Smooth muscle cell (in vitro differentiated cells): ENCODE results near the gene MXD4. TPM values are rescaled to one million over a fixed set of nuclear protein-coding genes. Genes with fewer than 3 reads are reported as not detected.

ENCODE experiments used
- DNase-seq: peaks from one replicate; lab custom pipeline; 2025; ENCODE audit not compliant: unreplicated experiment; lab: John Stamatoyannopoulos, UW
- H2AFZ ChIP-seq: fragments of 200-600 bp; sonication (generic); 2 replicates; pipeline ENCODE4 v1.6.0; 2016; ENCODE audit warnings: antibody characterized with exemption, low read depth, mild to moderate bottlenecking
- H3F3A ChIP-seq: fragments of 200-600 bp; sonication (generic); 2 replicates; pipeline ENCODE4 v1.6.0; 2017; ENCODE audit warnings: antibody characterized with exemption, low read depth
- H3K27ac ChIP-seq: fragments of 200-600 bp; sonication (generic); 2 replicates; pipeline ENCODE4 v1.5.1; 2016; ENCODE audit warnings: low read depth, mild to moderate bottlenecking
- H3K27me3 ChIP-seq: fragments of 200-600 bp; sonication (generic); 2 replicates; pipeline ENCODE4 v1.6.1; 2016; ENCODE audit warnings: low read depth, mild to moderate bottlenecking
- H3K36me3 ChIP-seq: fragments of 200-600 bp; sonication (generic); 2 replicates; pipeline ENCODE4 v1.5.1; 2016; ENCODE audit warnings: low read depth
- H3K4me1 ChIP-seq: fragments of 200-600 bp; sonication (generic); 2 replicates; pipeline ENCODE4 v1.5.1; 2016; ENCODE audit warnings: low read depth
- H3K4me2 ChIP-seq: fragments of 200-600 bp; sonication (generic); 2 replicates; pipeline ENCODE4 v1.6.0; 2016; ENCODE audit warnings: mild to moderate bottlenecking
- H3K4me3 ChIP-seq: fragments of 200-600 bp; sonication (generic); 2 replicates; pipeline ENCODE4 v1.5.1; 2016; ENCODE audit warnings: mild to moderate bottlenecking
- H3K79me2 ChIP-seq: fragments of 200-600 bp; sonication (generic); 2 replicates; pipeline ENCODE4 v1.6.0; 2016; ENCODE audit warnings: low read depth, mild to moderate bottlenecking
- H3K9ac ChIP-seq: fragments of 200-600 bp; sonication (generic); 2 replicates; pipeline ENCODE4 v1.6.0; 2016; ENCODE audit warnings: low read depth
- H3K9me3 ChIP-seq: fragments of 200-600 bp; sonication (generic); replicated peaks from 2 replicates; pipeline ENCODE4 v1.5.1; 2016; ENCODE audit warnings: low read depth
- H4K20me1 ChIP-seq: fragments of 200-600 bp; sonication (generic); 2 replicates; pipeline ENCODE4 v1.6.0; 2016; ENCODE audit warnings: low read depth
- WGBS: methylation state at CpG from one replicate; pipeline ENCODE4 v1.1.7; 2016; ENCODE audit warnings: low lambda C conversion rate; 5-methylcytosine and 5-hydroxymethylcytosine counted together
- polyA plus RNA-seq: library from polyadenylated mRNA; unstranded; fragments of >200 nt; fragmentation: Nextera tagmentation; extraction: Ambion mirVana; gene quantifications from 2 replicates; pipeline ENCODE4 v1.2.1, GENCODE V29; 2016
- total RNA-seq: library from RNA; depleted of rRNA; stranded (reverse); fragments of >200 nt; gene quantifications from 2 replicates; pipeline ENCODE4 v1.2.3, GENCODE V29; 2014
- TF ChIP-seq, protein P1 (sequence below): fragments of 200-600 bp; sonication (generic); IDR thresholded peaks from 2 replicates; pipeline ENCODE4 v1.5.1; 2017; ENCODE audit warnings: borderline replicate concordance, mild to moderate bottlenecking, antibody characterized with exemption; ENCODE audit not compliant: insufficient read depth, poor library complexity, severe bottlenecking

The MXD4 gene
- total and polyA plus RNA-seq, 2 experiments from 2014 or later = 26.8 to 81.8 TPM

- no peaks in the 10 kb centered on the region for H3K4me1 ChIP-seq
- no peak overlapping the region for H3K4me3 ChIP-seq
- H3K27me3 ChIP-seq = no peaks in the 10 kb centered on the region
- H4K20me1 ChIP-seq = no peaks in the 10 kb centered on the region
- 91% methylated on average over 21 of the region's 21 CpGs for WGBS
- H3K9me3 ChIP-seq = no peaks in the 10 kb centered on the region
- H2AFZ ChIP-seq = no peak overlapping the region
- H3F3A ChIP-seq = no peaks in the 10 kb centered on the region
- TF ChIP-seq, protein P1, sequence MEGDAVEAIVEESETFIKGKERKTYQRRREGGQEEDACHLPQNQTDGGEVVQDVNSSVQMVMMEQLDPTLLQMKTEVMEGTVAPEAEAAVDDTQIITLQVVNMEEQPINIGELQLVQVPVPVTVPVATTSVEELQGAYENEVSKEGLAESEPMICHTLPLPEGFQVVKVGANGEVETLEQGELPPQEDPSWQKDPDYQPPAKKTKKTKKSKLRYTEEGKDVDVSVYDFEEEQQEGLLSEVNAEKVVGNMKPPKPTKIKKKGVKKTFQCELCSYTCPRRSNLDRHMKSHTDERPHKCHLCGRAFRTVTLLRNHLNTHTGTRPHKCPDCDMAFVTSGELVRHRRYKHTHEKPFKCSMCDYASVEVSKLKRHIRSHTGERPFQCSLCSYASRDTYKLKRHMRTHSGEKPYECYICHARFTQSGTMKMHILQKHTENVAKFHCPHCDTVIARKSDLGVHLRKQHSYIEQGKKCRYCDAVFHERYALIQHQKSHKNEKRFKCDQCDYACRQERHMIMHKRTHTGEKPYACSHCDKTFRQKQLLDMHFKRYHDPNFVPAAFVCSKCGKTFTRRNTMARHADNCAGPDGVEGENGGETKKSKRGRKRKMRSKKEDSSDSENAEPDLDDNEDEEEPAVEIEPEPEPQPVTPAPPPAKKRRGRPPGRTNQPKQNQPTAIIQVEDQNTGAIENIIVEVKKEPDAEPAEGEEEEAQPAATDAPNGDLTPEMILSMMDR = no peak
- DNase-seq = no peak
- no peaks in the 10 kb centered on the region for H3K36me3 ChIP-seq
- H3K27ac ChIP-seq = no peak overlapping the region
- H3K79me2 ChIP-seq = no peaks in the 10 kb centered on the region
- H3K9ac ChIP-seq = no peak overlapping the region
- H3K4me2 ChIP-seq = no peak overlapping the region
Measured at GRCh38 chr4:2274320-2275043, 12.6 kb upstream of the MXD4 start.

GRCh38 chr4:2273657-2274319 lies 11.9 kb upstream of the MXD4 start:
- no peak overlapping the region for H3K9ac ChIP-seq
- no peak for DNase-seq
- no peak overlapping the region for H2AFZ ChIP-seq
- no peaks in the 10 kb centered on the region for H3K9me3 ChIP-seq
- no peaks in the 10 kb centered on the region for H3K4me1 ChIP-seq
- no peaks in the 10 kb centered on the region for H3F3A ChIP-seq
- H3K4me2 ChIP-seq = no peak overlapping the region
- TF ChIP-seq, protein P1 = no peak
- WGBS = 88% methylated on average over 19 of the region's 24 CpGs
- no peaks in the 10 kb centered on the region for H3K27me3 ChIP-seq
- H4K20me1 ChIP-seq = no peaks in the 10 kb centered on the region
- no peaks in the 10 kb centered on the region for H3K79me2 ChIP-seq
- H3K27ac ChIP-seq = no peak overlapping the region
- no peak overlapping the region for H3K4me3 ChIP-seq
- no peaks in the 10 kb centered on the region for H3K36me3 ChIP-seq

DNA sequence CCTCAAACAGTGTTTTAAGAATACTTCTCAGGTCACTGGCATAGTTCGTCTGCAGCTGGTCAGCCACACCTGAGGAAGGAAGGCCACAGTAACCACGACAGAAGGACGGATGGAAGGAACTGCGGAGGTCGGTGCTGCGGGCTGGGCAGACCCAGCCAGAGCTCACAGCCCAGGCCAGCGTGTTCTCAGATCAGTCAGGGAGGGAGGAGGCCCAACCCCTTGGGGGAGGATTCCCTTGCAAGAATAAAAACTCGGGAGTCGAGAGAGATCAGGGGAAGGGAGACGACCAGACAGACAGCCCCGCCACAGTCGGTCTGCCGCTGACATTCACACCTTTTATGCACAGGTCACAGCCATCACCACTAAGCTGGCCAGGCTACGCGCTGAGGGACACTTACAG lies 11.3 kb upstream of the MXD4 start:
- Histone ChIP-seq H3K4me1 (no peaks in the 10 kb centered on the region), H3K36me3 (no peaks in the 10 kb centered on the region), H4K20me1 (no peaks in the 10 kb centered on the region), H3K4me2 (no peak overlapping the region), H3K9me3 (no peaks in the 10 kb centered on the region), H3F3A (no peaks in the 10 kb centered on the region), H3K9ac (no peak overlapping the region), H3K27me3 (no peaks in the 10 kb centered on the region), H3K4me3 (no peak overlapping the region), H3K27ac (no peak overlapping the region), H3K79me2 (no peaks in the 10 kb centered on the region), H2AFZ (no peak overlapping the region)
- WGBS = 87% methylated on average over 15 of the region's 15 CpGs
- no peak for DNase-seq
- TF ChIP-seq, protein P1 = no peak

DNA sequence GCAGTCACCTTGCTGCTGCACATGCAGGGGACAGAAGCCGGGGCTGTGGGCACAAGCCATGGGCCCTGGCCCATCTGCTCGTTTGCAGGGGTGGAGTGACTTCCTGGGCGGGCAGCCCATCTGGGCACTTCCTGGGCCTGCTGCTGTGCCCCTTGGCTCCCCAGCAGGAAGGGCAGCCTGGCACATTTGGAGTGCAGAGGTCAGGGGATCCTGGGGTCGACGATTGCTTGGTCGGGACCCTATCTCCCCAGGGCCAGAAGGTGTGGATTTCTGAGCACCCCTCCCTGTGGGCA lies 10.9 kb upstream of the MXD4 start:
- 91% methylated on average over 6 of the region's 6 CpGs for WGBS
- H4K20me1 ChIP-seq = no peaks in the 10 kb centered on the region
- no peak overlapping the region for H3K4me2 ChIP-seq
- no peaks in the 10 kb centered on the region for H3K4me1 ChIP-seq
- H3K27me3 ChIP-seq = no peaks in the 10 kb centered on the region
- no peaks in the 10 kb centered on the region for H3K36me3 ChIP-seq
- no peaks in the 10 kb centered on the region for H3F3A ChIP-seq
- no peaks in the 10 kb centered on the region for H3K9me3 ChIP-seq
- TF ChIP-seq, protein P1 = no peak
- H3K9ac ChIP-seq = no peak overlapping the region
- H3K79me2 ChIP-seq = no peaks in the 10 kb centered on the region
- H3K27ac ChIP-seq = no peak overlapping the region
- DNase-seq = no peak
- no peak overlapping the region for H3K4me3 ChIP-seq
- H2AFZ ChIP-seq = no peak overlapping the region
